MG63 (cell line): ENCODE results near the gene OR10G6. TPM values are rescaled to one million over a fixed set of nuclear protein-coding genes. Genes with fewer than 3 reads are reported as not detected.
"Not testable (repeated sequence)": the region's sequence is repeated elsewhere in the genome, so short reads cannot be mapped to it uniquely, and the experiment has no call there.

Source experiments
- DNase-seq: peaks from one replicate; pipeline ENCODE4 v3.0.0-alpha.2; 2020
- H3K27me3 ChIP-seq: fragments of 250-450 bp; sonication (Bioruptor Pico); 2 replicates; pipeline ENCODE4 v1.5.1; 2020; ENCODE audit warnings: mild to moderate bottlenecking, moderate library complexity
- H3K36me3 ChIP-seq: fragments of 250-450 bp; sonication (Bioruptor Pico); 2 replicates; pipeline ENCODE4 v1.5.1; 2020; ENCODE audit warnings: mild to moderate bottlenecking, moderate library complexity
- H3K4me3 ChIP-seq: fragments of 250-450 bp; sonication (Bioruptor Pico); 2 replicates; pipeline ENCODE4 v1.5.1; 2020; ENCODE audit warnings: mild to moderate bottlenecking, moderate library complexity
- H3K9me3 ChIP-seq: fragments of 250-450 bp; sonication (Bioruptor Pico); 2 replicates; pipeline ENCODE4 v1.5.1; 2020; ENCODE audit warnings: mild to moderate bottlenecking, moderate library complexity
- total RNA-seq: library from RNA; depleted of rRNA; stranded (reverse); fragments of >200 nt; shearing (Covaris generic); gene quantifications from 2 replicates; pipeline ENCODE4 v1.2.3, GENCODE V29; 2014; ENCODE audit warnings: low replicate concordance; rRNA removed

Gene OR10G6
- total RNA-seq: not detected in 2 replicates

GRCh38 chr11:123995119-123995518, at the start of gene OR10G6:
Gene OR10G6 (minus strand): TSS chr11:123995161. CDS start chr11:123995161, 0 bp downstream.
- DNase-seq: no peak
- no peaks in the 10 kb centered on the region for H3K9me3 ChIP-seq
- H3K36me3 ChIP-seq: no peaks in the 10 kb centered on the region

GRCh38 chr11:124043420-124043819, 48.5 kb upstream of the OR10G6 start:
- H3K9me3 ChIP-seq: no peaks in the 10 kb centered on the region
- no peaks in the 10 kb centered on the region for H3K27me3 ChIP-seq
- no peak overlapping the region for H3K4me3 ChIP-seq
- no peaks in the 10 kb centered on the region for H3K36me3 ChIP-seq
- no peak for DNase-seq

More at GRCh38 chr11:123995119-123995518, at the start of gene OR10G6:
- Histone ChIP-seq H3K27me3 (no peaks in the 10 kb centered on the region; the same call in 1 of the 2 replicates), H3K4me3 (no peak within 1 kb of the TSS)

- Histone ChIP-seq H3K4me3 (no peak within 1 kb of the TSS), H3K27me3 (peaks cover 2% of the 10 kb centered on the region; the same call in 1 of the 2 replicates), H3K9me3 (no peaks in the 10 kb centered on the region), H3K36me3 (no peaks in the 10 kb centered on the region)
- no peak for DNase-seq
These were observed 46.3 kb upstream of the OR10G6 start, which contains the start of gene OR10G7 for GRCh38 chr11:124041254-124041653. Gene OR10G7 (minus strand): TSS chr11:124041325. CDS start chr11:124039001, 2,324 bp downstream.

GRCh38 chr11:124039557-124039956, 44.6 kb upstream of the OR10G6 start:
- H3K4me3 ChIP-seq: no peak overlapping the region
- no peaks in the 10 kb centered on the region for H3K36me3 ChIP-seq
- no peaks in the 10 kb centered on the region for H3K9me3 ChIP-seq
- peaks cover 4% of the 10 kb centered on the region; the same call in 1 of the 2 replicates for H3K27me3 ChIP-seq
- no peak for DNase-seq

- H3K9me3 ChIP-seq: no peaks in the 10 kb centered on the region
- H3K36me3 ChIP-seq: no peaks in the 10 kb centered on the region
- no peak for DNase-seq
- H3K27me3 ChIP-seq: peaks cover 4% of the 10 kb centered on the region; the same call in 1 of the 2 replicates
- no peak overlapping the region for H3K4me3 ChIP-seq
These were observed 41.7 kb upstream of the OR10G6 start for GRCh38 chr11:124036666-124037065.

- no peaks in the 10 kb centered on the region for H3K9me3 ChIP-seq
- H3K4me3 ChIP-seq: no peak within 1 kb of the TSS
- H3K27me3 ChIP-seq: no peaks in the 10 kb centered on the region
- DNase-seq: no peak
- H3K36me3 ChIP-seq: no peaks in the 10 kb centered on the region
These were observed 31.5 kb upstream of the OR10G6 start, which contains the start of gene OR10G8 for GRCh38 chr11:124026498-124026897. Gene OR10G8 (plus strand): TSS chr11:124026798. CDS start chr11:124029623, 2,825 bp downstream.

- H3K9me3 ChIP-seq, DNase-seq, H3K4me3 ChIP-seq, H3K36me3 ChIP-seq, H3K27me3 ChIP-seq: not testable (repeated sequence)
These were observed 20.9 kb upstream of the OR10G6 start for GRCh38 chr11:124015837-124016236.

- Histone ChIP-seq H3K9me3 (no peaks in the 10 kb centered on the region), H3K36me3 (no peaks in the 10 kb centered on the region), H3K27me3 (no peaks in the 10 kb centered on the region), H3K4me3 (no peak within 1 kb of the TSS)
- no peak for DNase-seq
These were observed 17.7 kb upstream of the OR10G6 start, which contains the start of gene OR10G4 for GRCh38 chr11:124012697-124013096. Gene OR10G4 (plus strand): TSS chr11:124012997. CDS start chr11:124015575, 2,578 bp downstream.

- Histone ChIP-seq H3K4me3 (no peak overlapping the region), H3K27me3 (no peaks in the 10 kb centered on the region)
These were observed 15.7 kb downstream of the OR10G6 start for GRCh38 chr11:123979311-123979710.

GRCh38 chr11:123977731-123978347, 17.1 kb downstream of the OR10G6 start, which contains the start of gene OR10S1:
Gene OR10S1 (minus strand): TSS chr11:123977781. CDS start chr11:123977664, 117 bp downstream.
- no peak for DNase-seq
- H3K9me3 ChIP-seq: no peaks in the 10 kb centered on the region; the same call in 1 of the 2 replicates

More at GRCh38 chr11:123979311-123979710, 15.7 kb downstream of the OR10G6 start:
- H3K36me3 ChIP-seq: no peaks in the 10 kb centered on the region
- no peaks in the 10 kb centered on the region; the same call in 1 of the 2 replicates for H3K9me3 ChIP-seq
- no peak for DNase-seq

GRCh38 chr11:123976770-123977560, 18.0 kb downstream of the OR10G6 start:
- H3K27me3 ChIP-seq: no peaks in the 10 kb centered on the region
- H3K4me3 ChIP-seq: no peak overlapping the region
- no peak for DNase-seq
- no peaks in the 10 kb centered on the region; the same call in 1 of the 2 replicates for H3K9me3 ChIP-seq
- H3K36me3 ChIP-seq: no peaks in the 10 kb centered on the region

More at GRCh38 chr11:123977731-123978347, 17.1 kb downstream of the OR10G6 start, which contains the start of gene OR10S1:
- Histone ChIP-seq H3K27me3 (no peaks in the 10 kb centered on the region), H3K36me3 (no peaks in the 10 kb centered on the region), H3K4me3 (no peak within 1 kb of the TSS)

- H3K4me3 ChIP-seq: no peak overlapping the region
- no peaks in the 10 kb centered on the region for H3K27me3 ChIP-seq
- no peaks in the 10 kb centered on the region for H3K36me3 ChIP-seq
- no peaks in the 10 kb centered on the region; the same call in none of the 2 replicates for H3K9me3 ChIP-seq
- DNase-seq: no peak
These were observed 21.1 kb downstream of the OR10G6 start for GRCh38 chr11:123973816-123974215.

- Histone ChIP-seq H3K4me3 (no peak overlapping the region), H3K27me3 (peaks cover 5% of the 10 kb centered on the region), H3K9me3 (no peaks in the 10 kb centered on the region), H3K36me3 (no peaks in the 10 kb centered on the region)
- DNase-seq: no peak
These were observed 38.2 kb downstream of the OR10G6 start for GRCh38 chr11:123956752-123957151.

GRCh38 chr11:123945132-123945531, 49.8 kb downstream of the OR10G6 start:
- Histone ChIP-seq H3K4me3 (no peak overlapping the region), H3K36me3 (no peaks in the 10 kb centered on the region), H3K27me3 (peaks cover 4% of the 10 kb centered on the region; the same call in 1 of the 2 replicates), H3K9me3 (no peaks in the 10 kb centered on the region)
- no peak for DNase-seq
